PC-9 (cell line): Measurements from ENCODE around the gene SSR4.

Experiments used
- CTCF ChIP-seq: fragments of 200-600 bp; sonication (generic); conservative IDR thresholded peaks from 2 replicates; pipeline ENCODE4 v1.6.1; 2017; ENCODE audit warnings: mixed run types, antibody characterized with exemption, mild to moderate bottlenecking, moderate library complexity
- EZH2 ChIP-seq: fragments of 200-600 bp; sonication (generic); IDR thresholded peaks from 2 replicates; pipeline ENCODE4 v1.8.0; 2017; ENCODE audit warnings: antibody characterized with exemption, low read depth

- TF ChIP-seq CTCF, result no peak
- TF ChIP-seq EZH2, result no peak
Measured at GRCh38 chrX:153765138-153766079, 29.1 kb upstream of the SSR4 start.
